ENCODE results near the gene ITLN2.

The ITLN2 gene

DNA sequence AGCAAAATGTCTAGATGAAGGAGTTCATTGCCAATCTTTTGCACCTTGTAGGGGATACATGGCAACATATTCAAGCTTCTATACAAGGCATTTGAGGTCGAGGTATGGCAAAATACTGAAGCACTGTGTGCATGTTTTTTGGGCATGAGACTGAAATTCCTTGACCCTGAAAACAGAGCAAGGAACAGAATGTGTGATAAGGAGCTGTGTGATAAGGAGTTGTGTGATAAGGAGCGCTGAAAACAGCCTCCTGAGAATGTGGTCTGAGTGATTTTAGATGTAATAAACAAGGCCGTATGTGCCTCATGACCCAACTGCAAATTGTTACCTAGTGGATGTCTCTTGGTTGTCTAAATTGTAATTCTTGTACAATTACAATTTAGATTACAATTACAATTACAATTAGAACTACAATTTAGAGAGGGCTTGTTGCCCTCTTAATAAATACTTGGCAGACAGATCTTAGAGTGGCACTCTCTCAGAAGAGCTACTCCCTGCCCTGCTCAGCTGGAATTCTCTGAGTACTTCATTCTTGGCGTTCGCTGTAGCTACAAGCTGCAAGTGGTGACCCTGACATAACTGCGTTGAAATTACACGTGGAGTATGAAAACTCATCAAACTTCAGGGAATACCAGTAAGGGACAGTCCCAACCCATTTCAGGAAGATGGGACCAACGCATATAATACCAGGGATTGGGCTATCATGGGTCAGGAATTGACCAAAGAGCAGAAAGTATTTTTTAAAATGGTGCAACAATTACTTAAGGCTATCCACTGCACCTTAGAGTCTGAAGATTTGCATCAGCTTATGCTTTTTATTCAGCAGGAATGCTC, 49.6 kb downstream of the ITLN2 start:
- no peak for TF ChIP-seq FOXP2 (optimal IDR thresholded peaks at IDR 0.05; ENCODE audit: borderline replicate concordance, extremely low read depth, extremely low read length, insufficient read depth)
- no peak for TF ChIP-seq POLR2AphosphoS5 (IDR thresholded peaks at IDR 0.05; ENCODE audit: low read depth, low read length)
- no peak for TF ChIP-seq TAF1 (IDR thresholded peaks at IDR 0.05; ENCODE audit: borderline replicate concordance, insufficient read depth, low read length)
- no peak for TF ChIP-seq REST (IDR thresholded peaks at IDR 0.05; ENCODE audit: insufficient read depth in 1 of 2, low read depth in 2 of 2, low read length in 2 of 2)
- TF ChIP-seq SIN3A (IDR thresholded peaks at IDR 0.05; ENCODE audit: borderline replicate concordance, insufficient read depth, low read length) = no peak

GRCh38 chr1:160901768-160902167, 52.8 kb downstream of the ITLN2 start:
- TF ChIP-seq TAF1 (IDR thresholded peaks at IDR 0.05; ENCODE audit: borderline replicate concordance, insufficient read depth, low read length) (no peak), SIN3A (IDR thresholded peaks at IDR 0.05; ENCODE audit: borderline replicate concordance, insufficient read depth, low read length) (no peak), FOXP2 (optimal IDR thresholded peaks at IDR 0.05; ENCODE audit: borderline replicate concordance, extremely low read depth, extremely low read length, insufficient read depth) (no peak), POLR2AphosphoS5 (IDR thresholded peaks at IDR 0.05; ENCODE audit: low read depth, low read length) (no peak), REST (IDR thresholded peaks at IDR 0.05; ENCODE audit: insufficient read depth in 1 of 2, low read depth in 2 of 2, low read length in 2 of 2) (no peak)
